Hepatocyte (in vitro differentiated cells): ENCODE measurements around the gene TGFB1. TPM values are rescaled to one million over a fixed set of nuclear protein-coding genes. Genes with fewer than 3 reads are reported as not detected.

Source experiments
- DNase-seq: peaks from one replicate; pipeline ENCODE4 v3.0.0-alpha.2; 2016; ENCODE audit warnings: low spot score
- H2AFZ ChIP-seq: fragments of 200-600 bp; sonication (generic); 2 replicates; pipeline ENCODE4 v1.6.0; 2016; ENCODE audit warnings: antibody characterized with exemption, mild to moderate bottlenecking
- H3K27ac ChIP-seq: fragments of 200-600 bp; sonication (generic); 2 replicates; pipeline ENCODE4 v1.5.1; 2016; ENCODE audit warnings: mild to moderate bottlenecking
- H3K27me3 ChIP-seq: fragments of 200-600 bp; sonication (generic); 2 replicates; pipeline ENCODE4 v1.6.1; 2016
- H3K36me3 ChIP-seq: fragments of 200-600 bp; sonication (generic); replicated peaks from 2 replicates; pipeline ENCODE4 v1.5.1; 2016; ENCODE audit warnings: low read depth; ENCODE audit not compliant: insufficient read depth
- H3K4me1 ChIP-seq: fragments of 200-600 bp; sonication (generic); 2 replicates; pipeline ENCODE4 v1.5.1; 2016; ENCODE audit warnings: mild to moderate bottlenecking, moderate library complexity; ENCODE audit not compliant: insufficient read depth
- H3K4me2 ChIP-seq: fragments of 200-600 bp; sonication (generic); 2 replicates; pipeline ENCODE4 v1.6.0; 2016
- H3K4me3 ChIP-seq: fragments of 200-600 bp; sonication (generic); 2 replicates; pipeline ENCODE4 v1.5.1; 2016; ENCODE audit warnings: mild to moderate bottlenecking
- H3K79me2 ChIP-seq: fragments of 200-600 bp; sonication (generic); 2 replicates; pipeline ENCODE4 v1.6.0; 2017; ENCODE audit warnings: mild to moderate bottlenecking
- H3K9me2 ChIP-seq: fragments of 200-600 bp; sonication (generic); replicated peaks from 2 replicates; pipeline ENCODE4 v1.6.0; 2017; ENCODE audit warnings: mild to moderate bottlenecking; ENCODE audit not compliant: insufficient read depth
- H3K9me3 ChIP-seq: fragments of 200-600 bp; sonication (generic); 2 replicates; pipeline ENCODE4 v1.5.1; 2016; ENCODE audit warnings: low read depth, mild to moderate bottlenecking
- H4K20me1 ChIP-seq: fragments of 200-600 bp; sonication (generic); 2 replicates; pipeline ENCODE4 v1.6.0; 2016; ENCODE audit warnings: mild to moderate bottlenecking; ENCODE audit not compliant: insufficient read depth, poor library complexity, severe bottlenecking
- CTCF ChIP-seq: fragments of 200-600 bp; sonication (generic); IDR thresholded peaks from 2 replicates; pipeline ENCODE4 v1.5.1; 2016; ENCODE audit warnings: antibody characterized with exemption, mild to moderate bottlenecking; ENCODE audit not compliant: poor library complexity
- EZH2 ChIP-seq: fragments of 200-600 bp; sonication (generic); IDR thresholded peaks from 2 replicates; pipeline ENCODE4 v1.6.1; 2016; ENCODE audit warnings: antibody characterized with exemption, mild to moderate bottlenecking, borderline replicate concordance
- EZH2phosphoT487 ChIP-seq: fragments of 200-600 bp; sonication (generic); IDR thresholded peaks from one replicate; pipeline ENCODE4 v1.6.1; 2018; ENCODE audit warnings: antibody characterized with exemption, mild to moderate bottlenecking, low read depth, moderate library complexity; ENCODE audit not compliant: unreplicated experiment, severe bottlenecking
- WGBS: methylation state at CpG from one replicate; pipeline ENCODE4 v1.1.6; 2016; ENCODE audit warnings: low lambda C conversion rate; ENCODE audit errors: missing lambda C conversion rate; 5-methylcytosine and 5-hydroxymethylcytosine counted together
- polyA plus RNA-seq: library from polyadenylated mRNA; unstranded; fragments of >200 nt; fragmentation: Nextera tagmentation; extraction: Ambion mirVana; gene quantifications from 2 replicates; pipeline ENCODE4 v1.2.1, GENCODE V29; 2016
- total RNA-seq: library from RNA; depleted of rRNA; stranded (reverse); fragments of >200 nt; gene quantifications from 2 replicates; pipeline ENCODE4 v1.2.3, GENCODE V29; 2014

The TGFB1 gene
- total and polyA plus RNA-seq, 2 experiments from 2014 or later = 17.1 to 122 TPM

- no peaks in the 10 kb centered on the region for H4K20me1 ChIP-seq
- no peaks in the 10 kb centered on the region for H3K9me3 ChIP-seq
- no peaks in the 10 kb centered on the region for H3K27me3 ChIP-seq
- H3K9me2 ChIP-seq = no peaks in the 10 kb centered on the region
- H3K4me2 ChIP-seq = peak overlapping the region; percentile 82
- no peaks in the 10 kb centered on the region for H3K36me3 ChIP-seq
- peaks cover 59% of the 10 kb centered on the region for H3K4me1 ChIP-seq
- TF ChIP-seq EZH2 = no peak
- TF ChIP-seq CTCF = no peak
- TF ChIP-seq EZH2phosphoT487 = no peak
- H3K79me2 ChIP-seq = no peaks in the 10 kb centered on the region
- 74% methylated on average over 12 of the region's 13 CpGs for WGBS
- DNase-seq = no peak
- H2AFZ ChIP-seq = no peak overlapping the region
- no peak overlapping the region for H3K4me3 ChIP-seq
- H3K27ac ChIP-seq = peak overlapping the region; percentile 100
These were observed 26.6 kb downstream of the TGFB1 start for GRCh38 chr19:41327076-41327575.

GRCh38 chr19:41325947-41326706, 27.6 kb downstream of the TGFB1 start:
- Histone ChIP-seq H3K4me1 (peaks cover 69% of the 10 kb centered on the region), H3K36me3 (no peaks in the 10 kb centered on the region), H4K20me1 (no peaks in the 10 kb centered on the region), H3K4me2 (peak overlapping the region; percentile 82), H3K27ac (peak overlapping the region; percentile 100), H3K9me3 (no peaks in the 10 kb centered on the region), H3K79me2 (no peaks in the 10 kb centered on the region), H3K27me3 (no peaks in the 10 kb centered on the region), H3K9me2 (no peaks in the 10 kb centered on the region), H2AFZ (no peak overlapping the region), H3K4me3 (peak overlapping the region; percentile 10)
- DNase-seq = peak; percentile 58
- no peak for TF ChIP-seq CTCF
- no peak for TF ChIP-seq EZH2
- TF ChIP-seq EZH2phosphoT487 = no peak
- 19% methylated on average over 30 of the region's 30 CpGs for WGBS

- H3K79me2 ChIP-seq = no peaks in the 10 kb centered on the region
- WGBS = 4% methylated on average over 10 of the region's 10 CpGs
- H3K4me1 ChIP-seq = peaks cover 70% of the 10 kb centered on the region
These were observed 28.1 kb downstream of the TGFB1 start for GRCh38 chr19:41325640-41325946.

More at GRCh38 chr19:41325640-41325946, 28.1 kb downstream of the TGFB1 start:
- no peaks in the 10 kb centered on the region for H3K36me3 ChIP-seq
- no peaks in the 10 kb centered on the region for H4K20me1 ChIP-seq
- H2AFZ ChIP-seq = no peak overlapping the region
- no peak for DNase-seq
- H3K9me3 ChIP-seq = no peaks in the 10 kb centered on the region
- H3K4me2 ChIP-seq = peak overlapping the region; percentile 82
- TF ChIP-seq EZH2 (no peak), EZH2phosphoT487 (no peak), CTCF (no peak)
- H3K27ac ChIP-seq = peak overlapping the region; percentile 100
- H3K9me2 ChIP-seq = no peaks in the 10 kb centered on the region
- H3K27me3 ChIP-seq = no peaks in the 10 kb centered on the region
- H3K4me3 ChIP-seq = peak overlapping the region; percentile 10
